Measurements from ENCODE around the gene RIPPLY2. TPM values are rescaled to one million over a fixed set of nuclear protein-coding genes. Genes with fewer than 3 reads are reported as not detected.

The RIPPLY2 gene
- total and polyA plus RNA-seq, 2 donors (not counting 3 experiments of a cell fraction or from before 2014, with no cell fraction given): 0.25 to 0.53 TPM

- BruUV-seq (replicated peaks): no TSS peak
- Histone ChIP-seq H3K4me1 (ENCODE audit: control insufficient read depth, extremely low read depth, insufficient read depth, low read length) (peaks cover 18% of the 10 kb centered on the region), H3K36me3 (ENCODE audit: control insufficient read depth in 2 of 2, extremely low read depth in 1 of 2, insufficient read depth in 2 of 2, low read length in 2 of 2) (no peaks in the 10 kb centered on the region), H3K4me2 (ENCODE audit: insufficient read depth, low read length) (no peak overlapping the region), H2AFZ (ENCODE audit: low read depth, low read length) (no peak overlapping the region), H3K27me3 (ENCODE audit: control insufficient read depth in 2 of 2, insufficient read depth in 2 of 2, low read length in 2 of 2) (no peaks in the 10 kb centered on the region), H3K9me3 (replicated peaks; ENCODE audit: control insufficient read depth, insufficient read depth, low read length) (no peaks in the 10 kb centered on the region), H3K9ac (replicated peaks; ENCODE audit: extremely low read depth, insufficient read depth, low read length) (no peak overlapping the region), H3K27ac (ENCODE audit: insufficient read depth, low read depth, low read length) (no peak overlapping the region), H3K9me1 (replicated peaks; ENCODE audit: control insufficient read depth, extremely low read depth, insufficient read depth, low read length) (no peaks in the 10 kb centered on the region), H4K20me1 (replicated peaks; ENCODE audit: control insufficient read depth, extremely low read depth, insufficient read depth, low read length) (no peaks in the 10 kb centered on the region), H3K4me3 (replicated peaks in 1 of 3; ENCODE audit: insufficient read depth in 1 of 3, low read depth in 1 of 3, low read length in 3 of 3) (no peak overlapping the region), H3K79me2 (ENCODE audit: control insufficient read depth, insufficient read depth, low read length) (no peaks in the 10 kb centered on the region)
- DNase-seq (ENCODE audit: low read depth, low spot score) (no peak), FAIRE-seq (no peak)
- dilution Hi-C loops (cut with MboI; ENCODE audit: extremely low pct_ligation_motif_present, low sequenced_read_pairs): no loop called here
- CTCF ChIA-PET: no interaction called here
- TF ChIP-seq JUN (IDR thresholded peaks at IDR 0.05; ENCODE audit: borderline replicate concordance, insufficient read depth, insufficient read length, low read depth) (no peak), POLR2AphosphoS5 (IDR thresholded peaks at IDR 0.05; ENCODE audit: insufficient read depth, low read depth, low read length) (no peak), MYC (IDR thresholded peaks at IDR 0.05; ENCODE audit: low read depth, low read length) (no peak), EZH2 (IDR thresholded peaks at IDR 0.05; ENCODE audit: borderline replicate concordance, low read depth, low read length, severe bottlenecking) (no peak), GATA2 (IDR thresholded peaks at IDR 0.05; ENCODE audit: insufficient read depth, insufficient read length, low read depth, low read length) (no peak), MAX (IDR thresholded peaks at IDR 0.05; ENCODE audit: insufficient read depth, insufficient read length) (no peak), POLR2A (IDR thresholded peaks at IDR 0.05; ENCODE audit: low read depth, low read length) (no peak), FOS (IDR thresholded peaks at IDR 0.05; ENCODE audit: borderline replicate concordance, insufficient read depth, low read length) (no peak), CTCF (IDR thresholded peaks at IDR 0.05; ENCODE audit: extremely low read depth in 1 of 2, insufficient read depth in 1 of 2, low read depth in 1 of 2, low read length in 2 of 2) (no peak)
- intact Hi-C loops (cut with micrococcal nuclease): no loop called here
- POLR2A ChIA-PET: no interaction called here
Measured at GRCh38 chr6:83822629-83823169, 30.5 kb upstream of the RIPPLY2 start.
